GM13976 (cell line): ENCODE results near the gene CACYBP.
"Not testable (repeated sequence)": the region's sequence is repeated elsewhere in the genome, so short reads cannot be mapped to it uniquely, and the experiment has no call there.

Source experiments
- DNase-seq: peaks from one replicate; pipeline ENCODE4 v3.0.0; 2012; ENCODE audit warnings: low spot score
- in situ Hi-C: fragments of 300-500 bp; cut with MboI; formaldehyde crosslinking; loops from one replicate; pipeline ENCODE4 v1.12.0; 2022; ENCODE audit warnings: low sequenced_read_pairs, mixed read lengths, inconsistent platforms; ENCODE audit not compliant: unreplicated experiment
- TF ChIP-seq, protein P1 (sequence below): IDR thresholded peaks from 2 replicates; pipeline ENCODE4 v1.5.1; 2012; ENCODE audit warnings: borderline replicate concordance, mild to moderate bottlenecking; ENCODE audit not compliant: insufficient read depth; ENCODE audit errors: extremely low read depth, missing control alignments, control extremely low read depth

Gene CACYBP

DNA sequence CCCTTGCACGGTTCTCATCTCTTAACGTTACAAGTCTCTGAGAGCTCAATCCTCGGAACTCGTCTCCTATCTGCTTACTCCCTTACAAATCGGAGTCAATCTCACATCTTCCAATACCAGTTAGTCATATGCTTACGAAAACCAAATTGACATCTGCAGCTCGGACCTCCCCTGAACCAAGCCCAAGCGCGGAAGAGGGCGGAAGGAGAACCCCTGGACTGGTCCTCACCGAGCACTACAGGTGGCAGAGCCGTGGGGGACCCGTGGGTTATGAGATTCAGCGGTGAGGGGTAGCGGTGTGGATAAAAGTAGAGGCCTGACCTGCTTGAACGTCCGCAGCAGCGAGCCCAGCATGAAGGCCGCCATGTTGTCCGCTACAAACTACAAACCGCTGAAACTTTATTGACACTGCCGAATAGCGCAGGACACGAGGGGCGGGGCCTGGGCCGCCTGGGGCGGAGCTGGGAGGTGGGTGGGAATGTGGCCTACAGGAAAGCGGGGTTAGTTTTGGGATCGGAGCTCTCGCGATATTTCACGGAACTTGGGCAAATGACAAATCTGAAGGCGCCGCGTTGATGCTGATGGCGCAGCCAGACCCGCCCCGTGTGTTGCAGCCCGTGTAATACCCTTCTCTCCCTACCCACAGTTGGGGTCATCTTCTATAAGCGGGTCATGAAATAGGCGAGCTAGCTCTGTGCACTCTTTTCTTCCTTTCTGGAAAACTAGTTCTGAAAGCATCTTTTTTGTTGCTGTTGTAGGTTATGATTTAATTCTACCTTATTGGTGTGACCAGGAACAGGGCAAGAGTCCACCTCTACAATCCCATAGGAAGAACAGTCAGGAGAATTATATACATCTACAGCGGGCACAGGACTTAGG lies 23.5 kb downstream of the CACYBP start, which contains the start of gene MRPS14:
MRPS14 (minus strand) TSS at position 383 of the 879 bp plus-strand sequence; CDS start at position 366, 17 bp downstream.
- in situ Hi-C loops, result loop anchor here (10.0 kb wide), 1 partner anchor 302 kb away; no protein-coding TSS in a partner anchor
- TF ChIP-seq, protein P1, sequence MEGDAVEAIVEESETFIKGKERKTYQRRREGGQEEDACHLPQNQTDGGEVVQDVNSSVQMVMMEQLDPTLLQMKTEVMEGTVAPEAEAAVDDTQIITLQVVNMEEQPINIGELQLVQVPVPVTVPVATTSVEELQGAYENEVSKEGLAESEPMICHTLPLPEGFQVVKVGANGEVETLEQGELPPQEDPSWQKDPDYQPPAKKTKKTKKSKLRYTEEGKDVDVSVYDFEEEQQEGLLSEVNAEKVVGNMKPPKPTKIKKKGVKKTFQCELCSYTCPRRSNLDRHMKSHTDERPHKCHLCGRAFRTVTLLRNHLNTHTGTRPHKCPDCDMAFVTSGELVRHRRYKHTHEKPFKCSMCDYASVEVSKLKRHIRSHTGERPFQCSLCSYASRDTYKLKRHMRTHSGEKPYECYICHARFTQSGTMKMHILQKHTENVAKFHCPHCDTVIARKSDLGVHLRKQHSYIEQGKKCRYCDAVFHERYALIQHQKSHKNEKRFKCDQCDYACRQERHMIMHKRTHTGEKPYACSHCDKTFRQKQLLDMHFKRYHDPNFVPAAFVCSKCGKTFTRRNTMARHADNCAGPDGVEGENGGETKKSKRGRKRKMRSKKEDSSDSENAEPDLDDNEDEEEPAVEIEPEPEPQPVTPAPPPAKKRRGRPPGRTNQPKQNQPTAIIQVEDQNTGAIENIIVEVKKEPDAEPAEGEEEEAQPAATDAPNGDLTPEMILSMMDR, result no peak
- peak; percentile 95 for DNase-seq

DNA sequence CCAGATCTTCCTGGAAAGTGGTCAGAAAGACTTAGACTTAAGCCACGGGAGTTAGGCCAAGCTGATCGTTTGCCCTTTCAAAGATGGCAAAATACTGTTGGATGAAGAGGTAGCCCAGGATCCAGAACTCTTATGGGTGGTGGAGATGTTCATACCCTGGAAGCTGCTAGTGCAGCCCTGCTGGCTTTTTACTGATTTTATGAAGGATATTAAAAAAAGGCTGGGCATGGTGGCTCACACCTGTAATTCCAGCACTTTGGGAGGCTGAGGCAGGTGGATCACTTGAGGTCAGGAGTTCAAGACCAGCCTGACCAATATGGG lies 24.1 kb downstream of the CACYBP start:
- not testable (repeated sequence) for DNase-seq
- in situ Hi-C loops, result loop anchor here (10.0 kb wide), 1 partner anchor 301 kb away; no protein-coding TSS in a partner anchor

DNA sequence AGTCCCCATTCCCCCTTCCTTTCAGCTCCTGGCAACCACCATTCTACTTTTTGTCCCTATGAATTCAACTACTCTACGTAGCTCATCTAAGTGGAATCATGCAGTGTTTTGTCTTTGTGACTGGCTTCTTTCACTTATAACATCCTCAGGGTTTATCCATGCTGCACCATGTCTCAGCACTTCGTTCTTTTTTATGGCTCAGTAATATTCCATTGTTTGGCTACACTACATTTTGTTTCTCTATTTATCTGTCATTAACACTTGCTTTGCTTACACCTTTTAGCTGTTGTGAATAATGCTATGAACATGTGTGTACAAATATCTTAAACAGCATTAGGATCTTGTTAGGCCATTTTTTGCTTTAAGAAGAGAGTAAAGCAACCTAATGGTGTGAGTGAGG lies 25.0 kb downstream of the CACYBP start:
- DNase-seq, result no peak
- in situ Hi-C loops, result loop anchor here (10.0 kb wide), 1 partner anchor 300 kb away; no protein-coding TSS in a partner anchor
- TF ChIP-seq, protein P1, result no peak

DNA sequence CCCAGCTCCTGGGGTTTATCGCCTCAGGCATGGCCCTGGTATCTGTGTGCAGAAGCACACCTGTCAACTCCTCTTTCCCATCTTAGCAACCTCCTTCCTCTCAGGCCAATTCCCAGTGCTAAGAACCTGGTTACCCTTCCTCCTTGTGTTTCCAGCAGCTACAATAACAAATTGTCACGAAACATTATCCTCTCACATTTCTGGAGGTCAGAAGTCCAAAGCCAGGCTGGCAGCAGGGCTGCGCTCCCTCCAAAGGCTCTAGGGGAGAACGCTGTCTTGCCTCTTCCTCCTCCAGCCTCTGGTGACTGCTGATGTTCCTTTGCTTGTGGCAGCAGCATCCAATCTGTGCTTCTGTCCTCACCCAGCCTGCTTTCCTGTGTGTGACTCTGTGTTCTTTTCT lies 34.2 kb downstream of the CACYBP start:
- TF ChIP-seq, protein P1, result no peak
- in situ Hi-C loops, result loop anchor here (5.0 kb wide), 1 partner anchor 78 kb away; no protein-coding TSS in a partner anchor
- no peak for DNase-seq

DNA sequence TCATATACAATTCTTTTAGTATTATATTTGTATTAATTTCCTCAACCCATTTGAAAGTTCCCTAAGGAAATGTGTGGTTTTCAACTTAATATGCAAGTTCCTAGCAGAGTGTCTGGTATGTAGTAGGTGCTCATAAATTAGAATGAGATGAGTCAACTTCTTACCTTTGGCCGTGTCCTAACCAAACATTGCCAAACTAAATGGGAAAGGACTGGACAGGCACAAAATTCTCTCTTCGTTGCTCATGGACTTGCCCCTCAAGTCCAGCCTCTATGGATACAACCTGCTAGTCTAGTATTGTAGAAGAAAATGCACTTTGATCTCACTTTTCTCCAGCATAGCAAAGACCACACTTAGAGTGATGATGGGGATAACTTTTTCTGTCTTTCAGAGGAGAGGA lies 35.0 kb downstream of the CACYBP start:
- TF ChIP-seq, protein P1, result no peak
- in situ Hi-C loops, result loop anchor here (5.0 kb wide), 1 partner anchor 78 kb away; no protein-coding TSS in a partner anchor
- no peak for DNase-seq

DNA sequence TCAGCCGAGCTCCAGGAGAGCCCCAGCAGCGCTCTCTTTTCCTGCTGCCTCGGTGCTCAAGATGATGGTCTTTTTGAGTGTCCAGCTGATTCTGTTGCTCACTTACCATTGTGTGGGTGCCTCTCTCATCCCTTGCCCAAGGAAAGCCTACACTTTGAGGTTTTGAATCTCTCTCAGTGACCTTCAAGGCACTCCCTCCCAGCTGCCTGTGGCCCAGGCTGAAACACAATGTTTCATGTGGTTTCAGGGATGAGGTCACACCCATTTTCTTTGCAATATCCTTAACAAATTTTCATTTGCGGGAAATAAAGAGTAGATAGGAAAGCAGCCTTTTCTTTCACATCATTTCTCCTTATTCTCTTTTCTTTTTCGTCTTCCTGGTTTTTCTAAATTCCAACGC lies 36.1 kb downstream of the CACYBP start:
- in situ Hi-C loops, result no loop called here
- DNase-seq, result no peak
- TF ChIP-seq, protein P1, result no peak

DNA sequence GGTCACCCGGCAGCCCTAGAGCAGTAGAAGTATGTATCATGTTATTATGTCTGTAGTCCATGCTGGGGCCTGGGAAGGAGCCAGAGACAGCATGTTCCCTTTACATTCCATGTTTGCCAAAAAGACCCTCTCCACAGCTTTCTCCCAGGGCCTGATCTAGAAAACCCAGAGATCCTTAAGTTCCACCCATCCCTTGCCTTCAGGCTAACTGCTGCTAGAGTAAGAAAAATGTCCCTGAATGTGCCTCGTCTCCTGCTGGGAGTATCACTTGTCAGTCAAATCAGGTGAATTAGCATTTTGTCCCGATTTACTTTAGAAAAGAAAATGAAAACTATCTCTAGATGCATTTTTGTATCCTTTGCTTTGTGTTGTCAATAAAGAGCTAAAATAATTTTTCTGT lies 36.7 kb downstream of the CACYBP start:
- no peak for DNase-seq
- in situ Hi-C loops, result no loop called here
- TF ChIP-seq, protein P1, result no peak
